GM12878 (cell line): ENCODE data around the gene PDGFA. TPM values are rescaled to one million over a fixed set of nuclear protein-coding genes. Genes with fewer than 3 reads are reported as not detected.

Source experiments
- ATAC-seq: fragments of 200-7000 bp; cut with Tn5 transposase; 3 replicates; pipeline ENCODE4 v1.9.1; 2020; ENCODE audit warnings: mild to moderate bottlenecking, moderate library complexity
- BruUV-seq: library from RNA; stranded (reverse); fragments of 400-500 nt; replicated peaks from 2 replicates; lab custom pipeline; 2021; lab: Mats Ljungman, UMichigan
- CTCF ChIA-PET: fragments of 300-600 bp; sonication (Branson Sonifier 250); formaldehyde crosslinking; extraction: SDS; loops from one replicate; lab custom pipeline; 2021; ENCODE audit warnings: inconsistent platforms; lab: Yijun Ruan, JAX
- POLR2A ChIA-PET: fragments of 350-600 bp; formaldehyde crosslinking; extraction: SDS; loops from one replicate; lab custom pipeline; 2021; ENCODE audit warnings: inconsistent platforms; lab: Charles Lee
- RAD21 ChIA-PET: fragments of 300-600 bp; sonication (Branson Sonifier 250); formaldehyde crosslinking; loops from one replicate; lab custom pipeline; 2023; ENCODE audit warnings: antibody characterized with exemption; ENCODE audit not compliant: unreplicated experiment; lab: Charles Lee
- SMC1A ChIA-PET: fragments of 300-600 bp; sonication (Branson Sonifier 250); formaldehyde crosslinking; loops from one replicate; lab custom pipeline; 2023; ENCODE audit not compliant: unreplicated experiment, uncharacterized antibody; lab: Charles Lee
- DNase-seq: peaks from one replicate; pipeline ENCODE4 v3.0.0-alpha.2; 2011; ENCODE audit warnings: low read depth, low spot score
- FAIRE-seq: peaks from 3 replicates; lab custom pipeline; 2011; peaks lifted over from hg19 to GRCh38; lab: Jason Lieb, UNC
- H2AFZ ChIP-seq: 2 replicates; pipeline ENCODE4 v1.6.0; 2011; ENCODE audit warnings: low read depth, low read length, control low read depth; ENCODE audit not compliant: control insufficient read depth
- H3K27ac ChIP-seq: 2 replicates; pipeline ENCODE4 v1.5.1; 2011; ENCODE audit warnings: control low read depth; ENCODE audit not compliant: control insufficient read depth, insufficient read depth
- H3K27me3 ChIP-seq, 2 experiments: replicated peaks in 1 of 2; 2 replicates each; pipeline versions ENCODE4 v1.6.0 to v1.6.1; 2011; ENCODE audit warnings: low read length in 1 of 2; ENCODE audit not compliant: control insufficient read depth in 2 of 2, insufficient read depth in 2 of 2
- H3K36me3 ChIP-seq, 2 experiments: 2 replicates each; pipeline ENCODE4 v1.5.1; 2011; ENCODE audit warnings: low read length in 1 of 2; ENCODE audit not compliant: control insufficient read depth in 2 of 2, insufficient read depth in 2 of 2
- H3K4me1 ChIP-seq: 2 replicates; pipeline ENCODE4 v1.6.1; 2011; ENCODE audit warnings: mild to moderate bottlenecking, low read length, moderate library complexity, mixed read lengths; ENCODE audit not compliant: control insufficient read depth, insufficient read depth
- H3K4me2 ChIP-seq: 2 replicates; pipeline ENCODE4 v1.6.0; 2011; ENCODE audit warnings: control low read depth; ENCODE audit not compliant: control insufficient read depth, insufficient read depth
- H3K4me3 ChIP-seq: fragments of 200-600 bp; sonication (generic); 2 replicates; pipeline ENCODE4 v1.5.1; 2016
- H3K79me2 ChIP-seq: 2 replicates; pipeline ENCODE4 v1.6.0; 2011; ENCODE audit warnings: low read length; ENCODE audit not compliant: control insufficient read depth, insufficient read depth
- H3K9ac ChIP-seq: 2 replicates; pipeline ENCODE4 v1.8.0; 2011; ENCODE audit warnings: low read length, control low read depth, mixed read lengths; ENCODE audit not compliant: control insufficient read depth, insufficient read depth
- H3K9me3 ChIP-seq: replicated peaks from 3 replicates; pipeline ENCODE4 v1.5.1; 2011; ENCODE audit warnings: mild to moderate bottlenecking, low read length; ENCODE audit not compliant: control insufficient read depth, insufficient read depth
- H4K20me1 ChIP-seq: 2 replicates; pipeline ENCODE4 v1.6.0; 2011; ENCODE audit not compliant: control insufficient read depth, insufficient read depth
- ATF2 ChIP-seq: IDR thresholded peaks from 2 replicates; pipeline ENCODE4 v1.6.1; 2012; ENCODE audit warnings: low read length, inconsistent platforms
- ATF3 ChIP-seq: IDR thresholded peaks from 2 replicates; pipeline ENCODE4 v1.6.1; 2011; ENCODE audit warnings: low read depth, mild to moderate bottlenecking, low read length, moderate library complexity, borderline replicate concordance; ENCODE audit errors: extremely low read depth
- CEBPB ChIP-seq, 2 experiments: fragments of 150-350 bp in 1 of 2; IDR thresholded peaks; 2 replicates each; pipeline ENCODE4 v1.6.1; 2012 to 2014; ENCODE audit warnings: low read depth in 2 of 2, low read length in 2 of 2, borderline replicate concordance in 1 of 2, inconsistent platforms in 1 of 2
- CHD1 ChIP-seq: IDR thresholded peaks from 2 replicates; pipeline ENCODE4 v1.6.1; 2012; ENCODE audit warnings: low read depth, low read length, improper control_type of control experiment
- HDAC2 ChIP-seq: fragments of 200-600 bp; sonication (generic); IDR thresholded peaks from 2 replicates; pipeline ENCODE4 v1.6.1; 2017
- IRF4 ChIP-seq: IDR thresholded peaks from 2 replicates; pipeline ENCODE4 v1.6.1; 2011; ENCODE audit warnings: low read depth, low read length
- MXI1 ChIP-seq: fragments of 150-350 bp; IDR thresholded peaks from 2 replicates; pipeline ENCODE4 v1.6.1; 2011; ENCODE audit warnings: low read depth, mild to moderate bottlenecking, inconsistent platforms, low read length, improper control_type of control experiment
- NFXL1 ChIP-seq: fragments of 450-650 bp; IDR thresholded peaks from 2 replicates; pipeline ENCODE4 v1.6.1; 2017; ENCODE audit warnings: antibody characterized with exemption, mild to moderate bottlenecking, borderline replicate concordance
- NR2C1 ChIP-seq: fragments of 450-650 bp; IDR thresholded peaks from 2 replicates; pipeline ENCODE4 v1.6.1; 2017; ENCODE audit warnings: antibody characterized with exemption, mild to moderate bottlenecking, moderate library complexity
- RB1 ChIP-seq: fragments of 450-650 bp; formaldehyde crosslinking; IDR thresholded peaks from 2 replicates; pipeline ENCODE4 v1.6.1; 2017; ENCODE audit warnings: mild to moderate bottlenecking, borderline replicate concordance
- RBBP5 ChIP-seq: fragments of 200-600 bp; sonication (generic); conservative IDR thresholded peaks from 2 replicates; pipeline ENCODE4 v1.6.1; 2016
- SREBF1 ChIP-seq: IDR thresholded peaks from 2 replicates; pipeline ENCODE4 v1.6.1; 2012; ENCODE audit warnings: mild to moderate bottlenecking, low read length
- WGBS: methylation state at CpG from one replicate; pipeline ENCODE4 v1.1.6; 2016; ENCODE audit warnings: low lambda C conversion rate; ENCODE audit not compliant: insufficient replicate concordance, insufficient coverage; ENCODE audit errors: missing lambda C conversion rate; 5-methylcytosine and 5-hydroxymethylcytosine counted together
- in situ Hi-C: fragments of 300-500 bp; cut with MboI; formaldehyde crosslinking; loops from 9 replicates; pipeline ENCODE4 v1.14.3; 2018; ENCODE audit warnings: mixed read lengths
- intact Hi-C: fragments of 100-400 bp; cut with micrococcal nuclease; formaldehyde crosslinking; loops from one replicate; pipeline ENCODE4 v1.14.2; 2022; ENCODE audit not compliant: unreplicated experiment
- polyA plus RNA-seq, 11 experiments: library from polyadenylated mRNA; depleted of rRNA in 4 of 11; unstranded in 6 of 11; stranded (reverse) in 5 of 11; fragments of >200 nt; fragmentation: Nextera tagmentation in 4 of 11; fragmentation: Illumina TruSeq in 1 of 11; extraction: Ambion mirVana in 4 of 11; extraction: Trizol in 1 of 11; gene quantifications; 1 replicate in 1 of 11; 2 replicates in 10 of 11; pipeline versions ENCODE4 v1.2.1 to v1.2.3, GENCODE V29; 2011 to 2016; ENCODE audit warnings: inconsistent platforms in 2 of 11, missing spikeins in 2 of 11, low read depth in 1 of 11
- total RNA-seq, 4 experiments: library from RNA; depleted of rRNA in 3 of 4; stranded (reverse); fragments of >200 nt in 3 of 4; fragmentation: Illumina TruSeq in 1 of 4; extraction: Trizol in 1 of 4; gene quantifications; 2 replicates each; pipeline versions ENCODE4 v1.2.1 to v1.2.3, GENCODE V29; 2013 to 2021
- TF ChIP-seq, protein P1 (sequence below): fragments of 450-650 bp; IDR thresholded peaks from 2 replicates; pipeline ENCODE4 v1.6.1; 2014; ENCODE audit warnings: mild to moderate bottlenecking
- TF ChIP-seq, protein P2 (sequence below): fragments of 450-650 bp; IDR thresholded peaks from 2 replicates; pipeline ENCODE4 v1.6.1; 2018; ENCODE audit warnings: borderline replicate concordance, mild to moderate bottlenecking; ENCODE audit not compliant: partially characterized antibody
- TF ChIP-seq, protein P3 (sequence below): IDR thresholded peaks from 2 replicates; pipeline ENCODE4 v1.6.1; 2012; ENCODE audit warnings: low read depth, low read length, improper control_type of control experiment

Gene PDGFA
- total and polyA plus RNA-seq, 10 of the 15 experiments (the other 5 are each of a cell fraction or from before 2014, with no cell fraction given) = 2.5 to 10.0 (median 5.6) TPM

DNA sequence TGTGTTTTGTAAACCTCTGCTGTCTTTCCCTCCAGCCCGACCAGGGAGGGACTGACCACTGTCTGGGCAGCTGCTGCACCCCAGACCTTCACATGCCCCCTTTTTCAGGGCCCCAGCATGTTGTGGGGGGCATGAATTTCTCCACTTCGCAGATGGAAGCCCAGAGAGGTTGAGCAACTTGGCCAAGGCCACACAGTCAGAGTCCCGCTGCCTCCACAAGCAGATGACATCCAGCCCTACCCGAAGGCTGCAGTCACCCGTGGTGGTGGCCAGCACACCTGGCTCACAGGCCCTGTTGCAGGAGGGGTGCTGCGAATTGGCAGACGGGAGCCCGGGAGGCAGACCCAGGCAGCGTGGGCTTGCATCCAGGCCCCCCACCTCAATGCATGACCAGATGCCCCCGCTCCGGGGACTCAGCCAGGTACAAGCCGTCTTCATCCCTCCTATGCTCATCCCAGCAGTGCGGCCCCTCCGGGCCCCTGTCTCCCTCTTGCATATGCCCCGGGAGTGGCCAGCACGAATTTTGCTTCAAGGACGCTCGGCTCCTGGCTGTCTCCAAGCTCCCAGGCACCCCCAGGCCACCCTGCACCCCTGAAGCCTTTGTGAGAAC, 36.0 kb upstream of the PDGFA start:
- FAIRE-seq (no peak), ATAC-seq (no peak), DNase-seq (no peak)
- no peaks in the 10 kb centered on the region for H3K27me3 ChIP-seq
- no TSS peak for BruUV-seq
- ChIA-PET RAD21 (no interaction called here), CTCF (no interaction called here), SMC1A (no interaction called here), POLR2A (no interaction called here)
- no peaks in the 10 kb centered on the region for H4K20me1 ChIP-seq
- H2AFZ ChIP-seq = no peak overlapping the region
- H3K27ac ChIP-seq = no peak overlapping the region
- TF ChIP-seq ATF3 = no peak
- TF ChIP-seq NR2C1 = no peak
- TF ChIP-seq HDAC2 = no peak
- no peak for TF ChIP-seq ATF2
- no peak for TF ChIP-seq RB1
- no peak for TF ChIP-seq IRF4
- no peak for TF ChIP-seq MXI1
- TF ChIP-seq RBBP5 = no peak
- TF ChIP-seq, protein P1, sequence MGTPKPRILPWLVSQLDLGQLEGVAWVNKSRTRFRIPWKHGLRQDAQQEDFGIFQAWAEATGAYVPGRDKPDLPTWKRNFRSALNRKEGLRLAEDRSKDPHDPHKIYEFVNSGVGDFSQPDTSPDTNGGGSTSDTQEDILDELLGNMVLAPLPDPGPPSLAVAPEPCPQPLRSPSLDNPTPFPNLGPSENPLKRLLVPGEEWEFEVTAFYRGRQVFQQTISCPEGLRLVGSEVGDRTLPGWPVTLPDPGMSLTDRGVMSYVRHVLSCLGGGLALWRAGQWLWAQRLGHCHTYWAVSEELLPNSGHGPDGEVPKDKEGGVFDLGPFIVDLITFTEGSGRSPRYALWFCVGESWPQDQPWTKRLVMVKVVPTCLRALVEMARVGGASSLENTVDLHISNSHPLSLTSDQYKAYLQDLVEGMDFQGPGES = no peak
- TF ChIP-seq NFXL1 = no peak
- no peak for TF ChIP-seq CEBPB (IDR thresholded peaks at IDR 0.05; ENCODE audit: borderline replicate concordance in 1 of 2, low read depth in 2 of 2, low read length in 2 of 2)
- no peak for TF ChIP-seq SREBF1
- TF ChIP-seq, protein P2, sequence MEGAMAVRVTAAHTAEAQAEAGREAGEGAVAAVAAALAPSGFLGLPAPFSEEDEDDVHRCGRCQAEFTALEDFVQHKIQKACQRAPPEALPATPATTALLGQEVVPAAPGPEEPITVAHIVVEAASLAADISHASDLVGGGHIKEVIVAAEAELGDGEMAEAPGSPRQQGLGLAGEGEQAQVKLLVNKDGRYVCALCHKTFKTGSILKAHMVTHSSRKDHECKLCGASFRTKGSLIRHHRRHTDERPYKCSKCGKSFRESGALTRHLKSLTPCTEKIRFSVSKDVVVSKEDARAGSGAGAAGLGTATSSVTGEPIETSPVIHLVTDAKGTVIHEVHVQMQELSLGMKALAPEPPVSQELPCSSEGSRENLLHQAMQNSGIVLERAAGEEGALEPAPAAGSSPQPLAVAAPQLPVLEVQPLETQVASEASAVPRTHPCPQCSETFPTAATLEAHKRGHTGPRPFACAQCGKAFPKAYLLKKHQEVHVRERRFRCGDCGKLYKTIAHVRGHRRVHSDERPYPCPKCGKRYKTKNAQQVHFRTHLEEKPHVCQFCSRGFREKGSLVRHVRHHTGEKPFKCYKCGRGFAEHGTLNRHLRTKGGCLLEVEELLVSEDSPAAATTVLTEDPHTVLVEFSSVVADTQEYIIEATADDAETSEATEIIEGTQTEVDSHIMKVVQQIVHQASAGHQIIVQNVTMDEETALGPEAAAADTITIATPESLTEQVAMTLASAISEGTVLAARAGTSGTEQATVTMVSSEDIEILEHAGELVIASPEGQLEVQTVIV = no peak
- TF ChIP-seq, protein P3, sequence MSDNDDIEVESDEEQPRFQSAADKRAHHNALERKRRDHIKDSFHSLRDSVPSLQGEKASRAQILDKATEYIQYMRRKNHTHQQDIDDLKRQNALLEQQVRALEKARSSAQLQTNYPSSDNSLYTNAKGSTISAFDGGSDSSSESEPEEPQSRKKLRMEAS = no peak
- no peak for TF ChIP-seq CHD1
- in situ Hi-C loops (no loop called here), intact Hi-C loops (no loop called here)
- H3K9me3 ChIP-seq = peaks cover 2% of the 10 kb centered on the region; the same call in 1 of the 3 replicates
- no peak overlapping the region for H3K9ac ChIP-seq
- no peak overlapping the region for H3K4me3 ChIP-seq
- H3K79me2 ChIP-seq = no peaks in the 10 kb centered on the region
- 88% methylated on average over 18 of the region's 18 CpGs for WGBS
- no peaks in the 10 kb centered on the region for H3K4me1 ChIP-seq
- H3K4me2 ChIP-seq = no peak overlapping the region
- H3K36me3 ChIP-seq = no peaks in the 10 kb centered on the region
